HepG2 (cell line): ENCODE results near the gene MYO7B. TPM values are rescaled to one million over a fixed set of nuclear protein-coding genes. Genes with fewer than 3 reads are reported as not detected.

Experiments
- ATAC-seq: fragments of 200-7000 bp; cut with Tn5 transposase; 3 replicates; pipeline ENCODE4 v1.9.1; 2020; ENCODE audit warnings: mild to moderate bottlenecking, moderate library complexity
- BruUV-seq: library from RNA; stranded (reverse); fragments of 400-500 nt; replicated peaks from 2 replicates; lab custom pipeline; 2021; lab: Mats Ljungman, UMichigan
- CTCF ChIA-PET: fragments of 300-600 bp; formaldehyde crosslinking; extraction: SDS; loops from one replicate; lab custom pipeline; 2021; ENCODE audit warnings: low total read pairs, inconsistent platforms, low intra/inter-chr PET ratio; lab: Yijun Ruan, JAX
- POLR2A ChIA-PET: fragments of 350-600 bp; sonication (Branson Sonifier 250); formaldehyde crosslinking; loops from one replicate; lab custom pipeline; 2020; ENCODE audit warnings: antibody characterized with exemption, inconsistent platforms; lab: Yijun Ruan, JAX
- DNase-seq: peaks from one replicate; pipeline ENCODE4 v3.0.0-alpha.2; 2015; ENCODE audit warnings: low spot score
- FAIRE-seq: peaks from 3 replicates; lab custom pipeline; 2011; peaks lifted over from hg19 to GRCh38; lab: Jason Lieb, UNC
- H2AFZ ChIP-seq: one replicate; pipeline ENCODE4 v1.6.1; 2011; ENCODE audit warnings: low read length, inconsistent platforms
- H3K27ac ChIP-seq: fragments of 300-600 bp; 3 replicates; pipeline ENCODE4 v1.8.0; 2011; ENCODE audit warnings: mixed run types, mild to moderate bottlenecking, mixed read lengths, low read length, inconsistent platforms; ENCODE audit not compliant: insufficient read depth; ENCODE audit errors: extremely low read length
- H3K27me3 ChIP-seq, 2 experiments: fragments of 200-600 bp in 1 of 2; 2 replicates in 1 of 2; 3 replicates in 1 of 2; pipeline versions ENCODE4 v1.6.0 to v1.8.0; 2011; ENCODE audit warnings: low read length in 2 of 2, mild to moderate bottlenecking in 2 of 2, moderate library complexity in 2 of 2, inconsistent platforms in 1 of 2; ENCODE audit not compliant: insufficient read depth in 2 of 2, control insufficient read depth in 1 of 2
- H3K36me3 ChIP-seq, 2 experiments: fragments of 200-600 bp in 1 of 2; replicated peaks in 1 of 2; 2 replicates in 1 of 2; 3 replicates in 1 of 2; pipeline versions ENCODE4 v1.5.1 to v1.8.0; 2011; ENCODE audit warnings: low read length in 2 of 2, inconsistent platforms in 1 of 2; ENCODE audit not compliant: insufficient read depth in 2 of 2, control insufficient read depth in 1 of 2
- H3K4me1 ChIP-seq: 2 replicates; pipeline ENCODE4 v1.5.1; 2012; ENCODE audit warnings: low read length, inconsistent platforms; ENCODE audit not compliant: insufficient read depth
- H3K4me2 ChIP-seq: 2 replicates; pipeline ENCODE4 v1.6.0; 2011; ENCODE audit warnings: low read depth, low read length, inconsistent platforms
- H3K4me3 ChIP-seq, 3 experiments: fragments of 200-600 bp in 1 of 3; sonication (generic), shearing (Covaris generic) in 1 of 3; replicated peaks in 1 of 3; 2 replicates each; pipeline ENCODE4 v1.5.1; 2011 to 2016; ENCODE audit warnings: low read length in 3 of 3, inconsistent platforms in 2 of 3, low read depth in 2 of 3, mild to moderate bottlenecking in 2 of 3, control low read depth in 1 of 3, mixed read lengths in 1 of 3; ENCODE audit not compliant: insufficient read depth in 1 of 3
- H3K79me2 ChIP-seq: one replicate; pipeline ENCODE4 v1.6.1; 2011; ENCODE audit warnings: low read length, inconsistent platforms; ENCODE audit not compliant: insufficient read depth
- H3K9ac ChIP-seq: 2 replicates; pipeline ENCODE4 v1.6.0; 2011; ENCODE audit warnings: mild to moderate bottlenecking, low read depth, low read length, inconsistent platforms; ENCODE audit not compliant: insufficient read depth
- H3K9me3 ChIP-seq: 2 replicates; pipeline ENCODE4 v1.5.1; 2012; ENCODE audit warnings: mild to moderate bottlenecking, low read length
- H4K20me1 ChIP-seq: 2 replicates; pipeline ENCODE4 v1.6.0; 2011; ENCODE audit warnings: inconsistent platforms, mild to moderate bottlenecking, low read length, moderate library complexity; ENCODE audit not compliant: insufficient read depth
- AKAP8 ChIP-seq: sonication (generic); formaldehyde crosslinking; IDR thresholded peaks from 2 replicates; pipeline ENCODE4 v1.5.1; 2020; ENCODE audit warnings: mild to moderate bottlenecking, missing genetic modification reagents
- ATM ChIP-seq: fragments of 450-650 bp; IDR thresholded peaks from 2 replicates; pipeline ENCODE4 v1.7.1; 2017; ENCODE audit warnings: mild to moderate bottlenecking, borderline replicate concordance
- GATA4 ChIP-seq: sonication (generic); IDR thresholded peaks from 2 replicates; pipeline ENCODE4 v1.6.1; 2016; ENCODE audit warnings: antibody characterized with exemption, low read depth, borderline replicate concordance
- KDM1A ChIP-seq: IDR thresholded peaks from 2 replicates; pipeline ENCODE4 v1.6.1; 2016; ENCODE audit warnings: missing compliant biosample characterization
- KMT2A ChIP-seq: sonication (generic); formaldehyde crosslinking; IDR thresholded peaks from 2 replicates; pipeline ENCODE4 v1.4.0; 2020; ENCODE audit warnings: missing genetic modification reagents
- NONO ChIP-seq, 2 experiments: fragments of 450-650 bp in 1 of 2; sonication (generic) in 1 of 2; formaldehyde crosslinking in 1 of 2; IDR thresholded peaks in 1 of 2; conservative IDR thresholded peaks in 1 of 2; 2 replicates each; pipeline versions ENCODE4 v1.6.1 to v1.8.0; 2017 to 2022; ENCODE audit warnings: mild to moderate bottlenecking in 1 of 2, missing genetic modification reagents in 1 of 2, moderate library complexity in 1 of 2
- PHB2 ChIP-seq: fragments of 450-650 bp; IDR thresholded peaks from 2 replicates; pipeline ENCODE4 v1.6.1; 2018; ENCODE audit not compliant: partially characterized antibody
- PHF21A ChIP-seq: sonication (generic); formaldehyde crosslinking; IDR thresholded peaks from 2 replicates; pipeline ENCODE4 v1.5.0; 2020; ENCODE audit warnings: mild to moderate bottlenecking, missing genetic modification reagents
- PLRG1 ChIP-seq: fragments of 450-650 bp; conservative IDR thresholded peaks from 2 replicates; pipeline ENCODE4 v1.6.1; 2016
- POLR2AphosphoS5 ChIP-seq: IDR thresholded peaks from 2 replicates; pipeline ENCODE4 v1.6.1; 2012; ENCODE audit warnings: low read depth, low read length
- SMAD1 ChIP-seq: sonication (generic); formaldehyde crosslinking; IDR thresholded peaks from 2 replicates; pipeline ENCODE4 v1.4.0; 2020; ENCODE audit warnings: missing genetic modification reagents, low read depth, mild to moderate bottlenecking, borderline replicate concordance
- SOX6 ChIP-seq, 2 experiments: fragments of 450-650 bp in 1 of 2; sonication (generic) in 1 of 2; formaldehyde crosslinking in 1 of 2; IDR thresholded peaks; 2 replicates each; pipeline versions ENCODE4 v1.4.0 to v1.6.1; 2017 to 2020; ENCODE audit warnings: antibody characterized with exemption in 1 of 2, mild to moderate bottlenecking in 1 of 2, missing genetic modification reagents in 1 of 2
- SP1 ChIP-seq, 2 experiments: fragments of 450-650 bp in 1 of 2; sonication (generic) in 1 of 2; formaldehyde crosslinking in 1 of 2; IDR thresholded peaks; 2 replicates each; pipeline versions ENCODE4 v1.4.0 to v1.6.1; 2016 to 2020; ENCODE audit warnings: missing genetic modification reagents in 1 of 2
- TP53 ChIP-seq: sonication (generic); formaldehyde crosslinking; conservative IDR thresholded peaks from 2 replicates; pipeline ENCODE4 v1.4.0; 2020; ENCODE audit warnings: missing genetic modification reagents
- YY1 ChIP-seq: IDR thresholded peaks from 2 replicates; pipeline ENCODE4 v1.6.1; 2011; ENCODE audit warnings: low read length, low read depth, moderate library complexity, mild to moderate bottlenecking; ENCODE audit not compliant: insufficient read depth, insufficient replicate concordance
- ZNF337 ChIP-seq: sonication (generic); formaldehyde crosslinking; IDR thresholded peaks from 2 replicates; pipeline ENCODE4 v1.5.1; 2020; ENCODE audit warnings: missing genetic modification reagents, low read depth, mild to moderate bottlenecking, borderline replicate concordance
- ZNF430 ChIP-seq: sonication (generic); formaldehyde crosslinking; IDR thresholded peaks from 2 replicates; pipeline ENCODE4 v1.9.0; 2021; ENCODE audit warnings: mild to moderate bottlenecking, missing genetic modification reagents
- ZNF460 ChIP-seq: sonication (generic); formaldehyde crosslinking; IDR thresholded peaks from 2 replicates; pipeline ENCODE4 v1.5.1; 2020; ENCODE audit warnings: missing genetic modification reagents, mild to moderate bottlenecking, borderline replicate concordance
- ZNF546 ChIP-seq: sonication (generic); formaldehyde crosslinking; conservative IDR thresholded peaks from 2 replicates; pipeline ENCODE4 v1.8.1; 2023; ENCODE audit warnings: mild to moderate bottlenecking, missing genetic modification reagents
- ZNF598 ChIP-seq: sonication (generic); formaldehyde crosslinking; IDR thresholded peaks from 2 replicates; pipeline ENCODE4 v1.5.1; 2020; ENCODE audit warnings: mild to moderate bottlenecking, missing genetic modification reagents, borderline replicate concordance
- WGBS: methylation state at CpG from one replicate; pipeline ENCODE4 v1.1.6; 2017; ENCODE audit warnings: low lambda C conversion rate; 5-methylcytosine and 5-hydroxymethylcytosine counted together
- in situ Hi-C: cut with HindIII; loops from 2 replicates; pipeline ENCODE4 v1.10.0; 2017; ENCODE audit warnings: low pct_unique_long_range_greater_than_20kb; ENCODE audit not compliant: extremely low pct_ligation_motif_present
- intact Hi-C: fragments of 100-400 bp; cut with micrococcal nuclease; formaldehyde crosslinking; loops from one replicate; pipeline ENCODE4 v1.10.0; 2022; ENCODE audit not compliant: unreplicated experiment
- polyA plus RNA-seq, 8 experiments: library from polyadenylated mRNA; depleted of rRNA in 3 of 8; stranded (reverse) in 7 of 8; unstranded in 1 of 8; fragments of >200 nt; fragmentation: Illumina TruSeq in 4 of 8; extraction: Trizol in 4 of 8; gene quantifications; 2 replicates each; pipeline versions ENCODE4 v1.2.1 to v1.2.3, GENCODE V29; 2011 to 2016; ENCODE audit warnings: low read depth in 4 of 8, missing spikeins in 1 of 8, mixed read lengths in 1 of 8; ENCODE audit not compliant: insufficient read depth in 1 of 8
- total RNA-seq, 5 experiments: library from RNA; depleted of rRNA; stranded (reverse); fragments of >200 nt; fragmentation: Illumina TruSeq; extraction: Trizol; gene quantifications; 2 replicates each; pipeline ENCODE4 v1.2.3, GENCODE V29; 2016; ENCODE audit warnings: low read depth in 1 of 5
- TF ChIP-seq, protein P1 (sequence below): sonication (generic); formaldehyde crosslinking; IDR thresholded peaks from 2 replicates; pipeline ENCODE4 v1.5.0; 2020; ENCODE audit warnings: missing genetic modification reagents, mild to moderate bottlenecking, borderline replicate concordance
- TF ChIP-seq, protein P2 (sequence below): sonication (generic); formaldehyde crosslinking; IDR thresholded peaks from 2 replicates; pipeline ENCODE4 v1.8.0; 2023; ENCODE audit warnings: mild to moderate bottlenecking, missing genetic modification reagents
- TF ChIP-seq, protein P3 (sequence below): sonication (generic); formaldehyde crosslinking; IDR thresholded peaks from 2 replicates; pipeline ENCODE4 v1.5.0; 2020; ENCODE audit warnings: missing genetic modification reagents

MYO7B gene
- total and polyA plus RNA-seq, 2 of the 13 experiments (the other 11 are each of a cell fraction or from before 2014, with no cell fraction given), result not detected

GRCh38 chr2:127546797-127547196, 11.3 kb downstream of the MYO7B start:
- H3K4me1 ChIP-seq, result peaks cover 16% of the 10 kb centered on the region
- no peaks in the 10 kb centered on the region for H4K20me1 ChIP-seq
- no peaks in the 10 kb centered on the region for H3K9me3 ChIP-seq
- no peaks in the 10 kb centered on the region for H3K79me2 ChIP-seq
- DNase-seq (no peak), ATAC-seq (no peak), FAIRE-seq (no peak)
- no peak overlapping the region for H3K9ac ChIP-seq
- H3K4me3 ChIP-seq, result no peak overlapping the region
- H3K36me3 ChIP-seq, result no peaks in the 10 kb centered on the region
- CTCF ChIA-PET, result no interaction called here
- 9% methylated on average over 3 of the region's 3 CpGs for WGBS
- no peak overlapping the region for H3K4me2 ChIP-seq
- H3K27ac ChIP-seq, result no peak overlapping the region
- intact Hi-C loops, result no loop called here
- no TSS peak for BruUV-seq
- peaks cover 1 to 29% of the 10 kb centered on the region in 2 experiments; a peak in 3 of 5 replicates for H3K27me3 ChIP-seq
- in situ Hi-C loops, result no loop called here
- POLR2A ChIA-PET, result no interaction called here
- H2AFZ ChIP-seq, result no peak overlapping the region
- TF ChIP-seq SOX6 (IDR thresholded peaks at IDR 0.05) (no peak), SOX6 (CRISPR knock-in tag; IDR thresholded peaks at IDR 0.05) (no peak), YY1 (no peak), ZNF598 (CRISPR knock-in tag) (no peak), AKAP8 (CRISPR knock-in tag) (no peak), ZNF430 (CRISPR knock-in tag) (no peak), ZNF337 (CRISPR knock-in tag) (no peak), NONO (IDR thresholded peaks at IDR 0.05) (0 out of 2 replicates have a peak, but pooled peaks have one; percentile 8), NONO (CRISPR knock-in tag; conservative IDR thresholded peaks at IDR 0.05) (no peak), POLR2AphosphoS5 (no peak), ZNF546 (CRISPR knock-in tag) (no peak), PHB2 (peak; percentile 88), PLRG1 (0 out of 2 replicates have a peak, but pooled peaks have one; percentile 69), PHF21A (CRISPR knock-in tag) (no peak), SMAD1 (CRISPR knock-in tag) (no peak), KDM1A (CRISPR knock-in tag) (no peak), GATA4 (no peak), TP53 (no peak), SP1 (IDR thresholded peaks at IDR 0.05) (peak; percentile 29; the same call in 1 of the 2 replicates), SP1 (CRISPR knock-in tag; IDR thresholded peaks at IDR 0.05) (no peak), ZNF460 (CRISPR knock-in tag) (no peak), ATM (0 out of 2 replicates have a peak, but pooled peaks have one; percentile 41), KMT2A (no peak)
- TF ChIP-seq, protein P1, sequence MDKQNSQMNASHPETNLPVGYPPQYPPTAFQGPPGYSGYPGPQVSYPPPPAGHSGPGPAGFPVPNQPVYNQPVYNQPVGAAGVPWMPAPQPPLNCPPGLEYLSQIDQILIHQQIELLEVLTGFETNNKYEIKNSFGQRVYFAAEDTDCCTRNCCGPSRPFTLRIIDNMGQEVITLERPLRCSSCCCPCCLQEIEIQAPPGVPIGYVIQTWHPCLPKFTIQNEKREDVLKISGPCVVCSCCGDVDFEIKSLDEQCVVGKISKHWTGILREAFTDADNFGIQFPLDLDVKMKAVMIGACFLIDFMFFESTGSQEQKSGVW (CRISPR knock-in tag), result no peak
- TF ChIP-seq, protein P2, sequence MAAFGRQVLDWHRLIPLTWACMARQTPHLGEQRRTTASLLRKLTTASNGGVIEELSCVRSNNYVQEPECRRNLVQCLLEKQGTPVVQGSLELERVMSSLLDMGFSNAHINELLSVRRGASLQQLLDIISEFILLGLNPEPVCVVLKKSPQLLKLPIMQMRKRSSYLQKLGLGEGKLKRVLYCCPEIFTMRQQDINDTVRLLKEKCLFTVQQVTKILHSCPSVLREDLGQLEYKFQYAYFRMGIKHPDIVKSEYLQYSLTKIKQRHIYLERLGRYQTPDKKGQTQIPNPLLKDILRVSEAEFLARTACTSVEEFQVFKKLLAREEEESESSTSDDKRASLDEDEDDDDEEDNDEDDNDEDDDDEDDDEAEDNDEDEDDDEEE (CRISPR knock-in tag), result no peak
- TF ChIP-seq, protein P3, sequence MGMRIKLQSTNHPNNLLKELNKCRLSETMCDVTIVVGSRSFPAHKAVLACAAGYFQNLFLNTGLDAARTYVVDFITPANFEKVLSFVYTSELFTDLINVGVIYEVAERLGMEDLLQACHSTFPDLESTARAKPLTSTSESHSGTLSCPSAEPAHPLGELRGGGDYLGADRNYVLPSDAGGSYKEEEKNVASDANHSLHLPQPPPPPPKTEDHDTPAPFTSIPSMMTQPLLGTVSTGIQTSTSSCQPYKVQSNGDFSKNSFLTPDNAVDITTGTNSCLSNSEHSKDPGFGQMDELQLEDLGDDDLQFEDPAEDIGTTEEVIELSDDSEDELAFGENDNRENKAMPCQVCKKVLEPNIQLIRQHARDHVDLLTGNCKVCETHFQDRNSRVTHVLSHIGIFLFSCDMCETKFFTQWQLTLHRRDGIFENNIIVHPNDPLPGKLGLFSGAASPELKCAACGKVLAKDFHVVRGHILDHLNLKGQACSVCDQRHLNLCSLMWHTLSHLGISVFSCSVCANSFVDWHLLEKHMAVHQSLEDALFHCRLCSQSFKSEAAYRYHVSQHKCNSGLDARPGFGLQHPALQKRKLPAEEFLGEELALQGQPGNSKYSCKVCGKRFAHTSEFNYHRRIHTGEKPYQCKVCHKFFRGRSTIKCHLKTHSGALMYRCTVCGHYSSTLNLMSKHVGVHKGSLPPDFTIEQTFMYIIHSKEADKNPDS (CRISPR knock-in tag), result no peak
